Vagina (tissue), 2 donors: ENCODE measurements around the gene ZBP1.

Experiments
- POLR2A ChIP-seq, 2 donors: fragments of 450-650 bp; IDR thresholded peaks; one replicate each; pipeline ENCODE4 v1.6.1; 2017; ENCODE audit warnings: antibody characterized with exemption in 2 of 2, mild to moderate bottlenecking in 2 of 2, moderate library complexity in 2 of 2
- POLR2AphosphoS5 ChIP-seq, 2 donors: sonication (generic); formaldehyde crosslinking; IDR thresholded peaks; one replicate each; pipeline ENCODE4 v1.9.0; 2017; ENCODE audit warnings: antibody characterized with exemption in 2 of 2, mild to moderate bottlenecking in 2 of 2, low read depth in 1 of 2; ENCODE audit not compliant: insufficient read depth in 1 of 2
- TF ChIP-seq, protein P1 (sequence below), 3 experiments: fragments of 450-650 bp in 2 of 3; fragments of 200-600 bp in 1 of 3; sonication (generic) in 1 of 3; IDR thresholded peaks; one replicate each; pipeline ENCODE4 v1.5.1; 2017 to 2019; ENCODE audit warnings: antibody characterized with exemption in 3 of 3, mild to moderate bottlenecking in 2 of 3, moderate library complexity in 2 of 3

- no peak for TF ChIP-seq POLR2A (IDR thresholded peaks at IDR 0.05)
- TF ChIP-seq, protein P1, sequence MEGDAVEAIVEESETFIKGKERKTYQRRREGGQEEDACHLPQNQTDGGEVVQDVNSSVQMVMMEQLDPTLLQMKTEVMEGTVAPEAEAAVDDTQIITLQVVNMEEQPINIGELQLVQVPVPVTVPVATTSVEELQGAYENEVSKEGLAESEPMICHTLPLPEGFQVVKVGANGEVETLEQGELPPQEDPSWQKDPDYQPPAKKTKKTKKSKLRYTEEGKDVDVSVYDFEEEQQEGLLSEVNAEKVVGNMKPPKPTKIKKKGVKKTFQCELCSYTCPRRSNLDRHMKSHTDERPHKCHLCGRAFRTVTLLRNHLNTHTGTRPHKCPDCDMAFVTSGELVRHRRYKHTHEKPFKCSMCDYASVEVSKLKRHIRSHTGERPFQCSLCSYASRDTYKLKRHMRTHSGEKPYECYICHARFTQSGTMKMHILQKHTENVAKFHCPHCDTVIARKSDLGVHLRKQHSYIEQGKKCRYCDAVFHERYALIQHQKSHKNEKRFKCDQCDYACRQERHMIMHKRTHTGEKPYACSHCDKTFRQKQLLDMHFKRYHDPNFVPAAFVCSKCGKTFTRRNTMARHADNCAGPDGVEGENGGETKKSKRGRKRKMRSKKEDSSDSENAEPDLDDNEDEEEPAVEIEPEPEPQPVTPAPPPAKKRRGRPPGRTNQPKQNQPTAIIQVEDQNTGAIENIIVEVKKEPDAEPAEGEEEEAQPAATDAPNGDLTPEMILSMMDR (IDR thresholded peaks at IDR 0.05): peak; percentile 88 to 97 (median 95)
- TF ChIP-seq POLR2AphosphoS5 (IDR thresholded peaks at IDR 0.05; ENCODE audit: insufficient read depth in 1 of 2, low read depth in 1 of 2): no peak
These were observed 23.0 kb downstream of the ZBP1 start for GRCh38 chr20:57596998-57597939.
